DND-41 (cell line): ENCODE results near the gene HMGCR.

ENCODE experiments used
- ATAC-seq: fragments of 200-7000 bp; cut with Tn5 transposase; 3 replicates; pipeline ENCODE4 v1.9.1; 2021; ENCODE audit warnings: low read depth; ENCODE audit not compliant: insufficient read depth
- DNase-seq: peaks from one replicate; pipeline ENCODE4 v3.0.0-alpha.2; 2020
- H2AFZ ChIP-seq: 2 replicates; pipeline ENCODE4 v1.6.0; 2012; ENCODE audit warnings: low read depth, low read length
- H3K27ac ChIP-seq: 2 replicates; pipeline ENCODE4 v1.5.1; 2012; ENCODE audit warnings: low read length, inconsistent platforms
- H3K27me3 ChIP-seq: fragments of 200-600 bp; sonication (generic); 2 replicates; pipeline ENCODE4 v1.6.0; 2012; ENCODE audit warnings: low read length, mild to moderate bottlenecking, inconsistent platforms; ENCODE audit not compliant: insufficient read depth, poor library complexity
- H3K36me3 ChIP-seq: 2 replicates; pipeline ENCODE4 v1.5.1; 2012; ENCODE audit warnings: low read length, inconsistent platforms; ENCODE audit not compliant: insufficient read depth
- H3K4me1 ChIP-seq: 2 replicates; pipeline ENCODE4 v1.5.1; 2012; ENCODE audit warnings: mild to moderate bottlenecking, low read length; ENCODE audit not compliant: insufficient read depth
- H3K4me2 ChIP-seq: 2 replicates; pipeline ENCODE4 v1.6.0; 2012; ENCODE audit warnings: mild to moderate bottlenecking, moderate library complexity, low read length, inconsistent platforms; ENCODE audit not compliant: insufficient read depth
- H3K4me3 ChIP-seq, 2 experiments: fragments of 200-600 bp in 1 of 2; shearing (Covaris generic) in 1 of 2; 2 replicates each; pipeline ENCODE4 v1.5.1; 2012 to 2016; ENCODE audit warnings: inconsistent platforms in 2 of 2, low read length in 2 of 2, mild to moderate bottlenecking in 2 of 2, low read depth in 1 of 2, moderate library complexity in 1 of 2
- H3K79me2 ChIP-seq: 2 replicates; pipeline ENCODE4 v1.6.0; 2012; ENCODE audit warnings: low read length, inconsistent platforms; ENCODE audit not compliant: insufficient read depth
- H3K9ac ChIP-seq: 2 replicates; pipeline ENCODE4 v1.6.0; 2012; ENCODE audit warnings: low read depth, mild to moderate bottlenecking, inconsistent platforms, low read length, moderate library complexity
- H3K9me3 ChIP-seq: 2 replicates; pipeline ENCODE4 v1.5.1; 2012; ENCODE audit warnings: low read length, moderate library complexity, mild to moderate bottlenecking, inconsistent platforms; ENCODE audit not compliant: insufficient read depth, severe bottlenecking
- H4K20me1 ChIP-seq: 2 replicates; pipeline ENCODE4 v1.6.0; 2012; ENCODE audit warnings: low read length; ENCODE audit not compliant: insufficient read depth
- CTCF ChIP-seq: IDR thresholded peaks from 2 replicates; pipeline ENCODE4 v1.5.1; 2012; ENCODE audit warnings: borderline replicate concordance, low read length, moderate library complexity, mild to moderate bottlenecking; ENCODE audit not compliant: poor library complexity, severe bottlenecking; ENCODE audit errors: extremely low read depth
- EZH2 ChIP-seq: IDR thresholded peaks from 3 replicates; pipeline ENCODE4 v1.6.1; 2012; ENCODE audit warnings: borderline replicate concordance, low read depth, mild to moderate bottlenecking, moderate library complexity, low read length, inconsistent platforms; ENCODE audit not compliant: severe bottlenecking

Gene HMGCR

GRCh38 chr5:75374394-75374814, 37.4 kb downstream of the HMGCR start:
- no peaks in the 10 kb centered on the region for H3K27me3 ChIP-seq
- H2AFZ ChIP-seq: no peak overlapping the region
- no peak overlapping the region for H3K4me2 ChIP-seq
- peaks cover 37% of the 10 kb centered on the region for H3K36me3 ChIP-seq
- H3K4me1 ChIP-seq: no peaks in the 10 kb centered on the region
- H3K9ac ChIP-seq: no peak overlapping the region
- H3K9me3 ChIP-seq: no peaks in the 10 kb centered on the region
- no peak overlapping the region for H3K4me3 ChIP-seq
- no peaks in the 10 kb centered on the region for H3K79me2 ChIP-seq
- no peak for TF ChIP-seq EZH2
- no peak for TF ChIP-seq CTCF
- no peak overlapping the region for H3K27ac ChIP-seq
- H4K20me1 ChIP-seq: no peaks in the 10 kb centered on the region
- ATAC-seq (no peak), DNase-seq (no peak)

DNA sequence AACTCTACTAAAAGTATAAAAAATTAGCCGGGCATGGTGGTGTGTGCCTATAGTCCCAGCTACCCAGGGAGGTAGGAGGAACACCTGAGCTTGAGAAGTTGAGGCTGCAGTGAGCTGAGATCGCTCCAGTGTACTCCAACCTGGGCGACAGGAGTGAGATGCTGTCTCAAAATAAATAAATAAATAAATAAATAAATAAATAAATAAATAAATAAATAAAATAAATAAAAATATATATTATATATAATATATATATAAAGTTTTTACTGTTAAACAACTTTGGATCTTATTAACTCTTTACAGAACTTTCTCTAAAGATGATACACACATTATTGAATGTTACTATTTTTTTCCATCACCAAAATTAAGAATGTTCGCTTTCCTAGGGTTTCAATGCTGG, 38.4 kb downstream of the HMGCR start:
- Histone ChIP-seq H4K20me1 (no peaks in the 10 kb centered on the region), H3K27me3 (no peaks in the 10 kb centered on the region), H3K79me2 (no peaks in the 10 kb centered on the region), H3K9ac (no peak overlapping the region), H2AFZ (no peak overlapping the region), H3K9me3 (no peaks in the 10 kb centered on the region), H3K4me2 (no peak overlapping the region), H3K27ac (no peak overlapping the region), H3K4me3 (no peak overlapping the region), H3K36me3 (peaks cover 47% of the 10 kb centered on the region), H3K4me1 (no peaks in the 10 kb centered on the region)
- DNase-seq: no peak
- ATAC-seq: no peak
- TF ChIP-seq CTCF (no peak), EZH2 (no peak)

- Histone ChIP-seq H3K4me1 (no peaks in the 10 kb centered on the region), H2AFZ (no peak overlapping the region), H4K20me1 (no peaks in the 10 kb centered on the region), H3K27ac (no peak overlapping the region), H3K4me3 (no peak overlapping the region), H3K27me3 (no peaks in the 10 kb centered on the region), H3K9ac (no peak overlapping the region), H3K79me2 (no peaks in the 10 kb centered on the region), H3K36me3 (peaks cover 64% of the 10 kb centered on the region), H3K4me2 (no peak overlapping the region), H3K9me3 (no peaks in the 10 kb centered on the region)
- ATAC-seq (no peak), DNase-seq (no peak)
- TF ChIP-seq EZH2: no peak
- no peak for TF ChIP-seq CTCF
These were observed 43.1 kb downstream of the HMGCR start for GRCh38 chr5:75380099-75380498.

GRCh38 chr5:75381456-75381855, 44.4 kb downstream of the HMGCR start:
- Histone ChIP-seq H3K36me3 (peaks cover 64% of the 10 kb centered on the region), H3K9me3 (no peaks in the 10 kb centered on the region), H2AFZ (no peak overlapping the region), H3K79me2 (no peaks in the 10 kb centered on the region), H3K4me3 (no peak overlapping the region), H3K27me3 (no peaks in the 10 kb centered on the region), H3K4me1 (no peaks in the 10 kb centered on the region), H3K27ac (no peak overlapping the region), H4K20me1 (no peaks in the 10 kb centered on the region), H3K4me2 (no peak overlapping the region), H3K9ac (no peak overlapping the region)
- ATAC-seq (no peak), DNase-seq (no peak)
- TF ChIP-seq EZH2 (no peak), CTCF (no peak)
